RWPE2 (cell line): ENCODE results near the gene RANBP3L.

Experiments
- ATAC-seq: fragments of 200-7000 bp; cut with Tn5 transposase; 3 replicates; pipeline ENCODE4 v1.9.1; 2021; ENCODE audit warnings: low read depth
- DNase-seq: peaks from one replicate; pipeline ENCODE4 v3.0.0-alpha.2; 2020; ENCODE audit warnings: low spot score
- H3K27ac ChIP-seq: fragments of 450-650 bp; 2 replicates; pipeline ENCODE4 v1.5.1; 2017; ENCODE audit warnings: mild to moderate bottlenecking; ENCODE audit not compliant: poor library complexity, severe bottlenecking
- H3K27me3 ChIP-seq: fragments of 250-450 bp; sonication (Bioruptor Pico); 2 replicates; pipeline ENCODE4 v1.5.1; 2021; ENCODE audit warnings: mild to moderate bottlenecking, moderate library complexity; ENCODE audit not compliant: insufficient read depth, poor library complexity, severe bottlenecking
- H3K36me3 ChIP-seq: fragments of 250-450 bp; sonication (Bioruptor Pico); 2 replicates; pipeline ENCODE4 v1.5.1; 2020; ENCODE audit warnings: low read depth, mild to moderate bottlenecking, moderate library complexity
- H3K4me1 ChIP-seq: fragments of 250-450 bp; sonication (Bioruptor Pico); 2 replicates; pipeline ENCODE4 v1.5.1; 2021; ENCODE audit warnings: mild to moderate bottlenecking, moderate library complexity; ENCODE audit not compliant: insufficient read depth, poor library complexity, severe bottlenecking
- H3K4me3 ChIP-seq: fragments of 250-450 bp; sonication (Bioruptor Pico); 2 replicates; pipeline ENCODE4 v1.5.1; 2021; ENCODE audit warnings: mild to moderate bottlenecking, moderate library complexity; ENCODE audit not compliant: severe bottlenecking
- H3K9me3 ChIP-seq: fragments of 250-450 bp; sonication (Bioruptor Pico); 2 replicates; pipeline ENCODE4 v1.5.1; 2021; ENCODE audit warnings: mild to moderate bottlenecking, moderate library complexity; ENCODE audit not compliant: severe bottlenecking
- TF ChIP-seq, protein P1 (sequence below): fragments of 450-650 bp; IDR thresholded peaks from one replicate; pipeline ENCODE4 v1.5.1; 2017; ENCODE audit warnings: mild to moderate bottlenecking, moderate library complexity; ENCODE audit not compliant: poor library complexity, severe bottlenecking

Gene RANBP3L

DNA sequence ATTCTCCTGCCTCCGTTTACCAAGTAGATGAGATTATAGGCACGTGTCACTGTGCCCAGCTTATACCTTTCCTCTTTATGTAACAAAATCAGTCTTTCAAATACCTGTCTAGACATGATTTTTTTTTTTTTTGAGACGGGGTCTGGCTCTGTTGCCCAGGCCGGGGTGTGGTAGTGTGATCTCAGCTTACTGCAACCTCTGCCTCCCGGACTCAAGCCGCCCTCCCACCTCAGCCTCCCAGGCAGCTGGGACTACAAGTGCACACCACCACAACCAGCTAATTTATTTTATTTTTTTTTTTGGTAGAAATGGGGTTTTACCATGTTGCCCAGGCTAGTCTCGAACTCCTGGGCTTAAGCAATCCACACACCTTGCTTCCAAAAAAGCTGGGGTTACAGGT lies 73.2 kb downstream of the RANBP3L start:
- Histone ChIP-seq H3K27me3 (no peaks in the 10 kb centered on the region), H3K9me3 (no peaks in the 10 kb centered on the region), H3K27ac (no peak overlapping the region), H3K36me3 (peaks cover 28% of the 10 kb centered on the region), H3K4me1 (peaks cover 17% of the 10 kb centered on the region), H3K4me3 (no peak overlapping the region)
- DNase-seq, result no peak
- ATAC-seq, result no peak
- TF ChIP-seq, protein P1, sequence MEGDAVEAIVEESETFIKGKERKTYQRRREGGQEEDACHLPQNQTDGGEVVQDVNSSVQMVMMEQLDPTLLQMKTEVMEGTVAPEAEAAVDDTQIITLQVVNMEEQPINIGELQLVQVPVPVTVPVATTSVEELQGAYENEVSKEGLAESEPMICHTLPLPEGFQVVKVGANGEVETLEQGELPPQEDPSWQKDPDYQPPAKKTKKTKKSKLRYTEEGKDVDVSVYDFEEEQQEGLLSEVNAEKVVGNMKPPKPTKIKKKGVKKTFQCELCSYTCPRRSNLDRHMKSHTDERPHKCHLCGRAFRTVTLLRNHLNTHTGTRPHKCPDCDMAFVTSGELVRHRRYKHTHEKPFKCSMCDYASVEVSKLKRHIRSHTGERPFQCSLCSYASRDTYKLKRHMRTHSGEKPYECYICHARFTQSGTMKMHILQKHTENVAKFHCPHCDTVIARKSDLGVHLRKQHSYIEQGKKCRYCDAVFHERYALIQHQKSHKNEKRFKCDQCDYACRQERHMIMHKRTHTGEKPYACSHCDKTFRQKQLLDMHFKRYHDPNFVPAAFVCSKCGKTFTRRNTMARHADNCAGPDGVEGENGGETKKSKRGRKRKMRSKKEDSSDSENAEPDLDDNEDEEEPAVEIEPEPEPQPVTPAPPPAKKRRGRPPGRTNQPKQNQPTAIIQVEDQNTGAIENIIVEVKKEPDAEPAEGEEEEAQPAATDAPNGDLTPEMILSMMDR, result no peak

DNA sequence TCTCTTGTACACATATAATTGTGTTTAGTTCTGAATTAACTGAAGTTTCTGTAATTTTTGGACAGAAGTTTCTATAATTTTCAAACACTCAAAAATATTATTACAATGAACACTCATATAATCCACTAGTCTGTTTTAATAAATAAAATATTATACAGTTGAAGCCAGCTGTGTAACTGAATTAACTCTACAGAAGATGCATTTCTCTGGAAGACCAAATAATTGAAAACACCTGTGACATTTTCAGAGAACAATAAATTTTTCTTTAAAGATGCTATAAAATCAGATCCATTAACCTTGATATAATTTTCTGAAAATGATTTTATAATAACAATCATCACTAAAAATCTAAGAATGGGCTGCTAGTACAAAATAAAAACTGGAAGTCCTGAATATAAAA lies 74.7 kb downstream of the RANBP3L start:
- peaks cover 17% of the 10 kb centered on the region for H3K4me1 ChIP-seq
- ATAC-seq, result no peak
- H3K27me3 ChIP-seq, result no peaks in the 10 kb centered on the region
- TF ChIP-seq, protein P1, result no peak
- no peak overlapping the region for H3K4me3 ChIP-seq
- H3K36me3 ChIP-seq, result peaks cover 28% of the 10 kb centered on the region
- no peak for DNase-seq
- no peak overlapping the region for H3K27ac ChIP-seq
- H3K9me3 ChIP-seq, result no peaks in the 10 kb centered on the region

DNA sequence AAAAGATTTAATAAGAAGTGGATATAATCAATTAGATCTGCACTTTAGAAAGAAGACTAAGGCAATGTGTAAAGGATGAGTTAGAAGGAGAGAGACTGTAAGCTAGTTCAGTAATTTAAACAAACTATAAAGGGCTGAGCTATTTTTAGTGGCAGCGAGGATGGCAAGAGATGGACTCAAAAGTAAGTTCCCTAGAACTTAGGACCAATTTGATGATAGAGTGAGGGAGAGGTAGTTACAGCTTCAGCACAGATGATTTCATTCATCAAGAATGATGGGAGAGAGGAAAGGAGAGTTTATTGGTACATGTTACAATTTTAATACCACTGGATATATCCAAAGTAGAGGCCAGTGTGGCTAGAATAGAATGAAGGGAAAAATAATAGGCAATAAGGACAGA lies 79.1 kb downstream of the RANBP3L start:
- no peak overlapping the region for H3K4me3 ChIP-seq
- peaks cover 57% of the 10 kb centered on the region for H3K36me3 ChIP-seq
- no peak overlapping the region for H3K27ac ChIP-seq
- DNase-seq, result no peak
- H3K9me3 ChIP-seq, result no peaks in the 10 kb centered on the region
- peaks cover 9% of the 10 kb centered on the region for H3K4me1 ChIP-seq
- ATAC-seq, result no peak
- TF ChIP-seq, protein P1, result no peak
- no peaks in the 10 kb centered on the region for H3K27me3 ChIP-seq

DNA sequence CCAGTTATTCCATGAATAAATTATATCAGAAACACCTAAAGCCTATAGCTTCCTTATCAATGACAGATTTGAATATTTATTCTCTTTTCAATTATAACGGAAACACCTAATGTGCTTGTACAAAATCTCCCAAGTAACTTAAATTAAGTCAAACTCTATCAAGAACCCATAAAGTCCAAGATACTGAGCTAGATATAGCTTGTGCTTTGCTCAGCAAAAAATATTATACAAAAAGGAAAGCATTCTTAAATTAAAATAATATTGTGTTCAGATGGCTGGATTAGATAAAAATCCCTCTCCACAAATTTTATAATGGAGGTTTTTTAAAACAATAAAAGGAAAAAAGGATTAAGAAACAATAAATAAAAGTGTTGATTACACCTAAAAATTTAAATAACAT lies 83.7 kb downstream of the RANBP3L start:
- no peak for ATAC-seq
- Histone ChIP-seq H3K4me3 (no peak overlapping the region), H3K9me3 (no peaks in the 10 kb centered on the region), H3K4me1 (no peaks in the 10 kb centered on the region), H3K36me3 (peaks cover 60% of the 10 kb centered on the region), H3K27ac (no peak overlapping the region), H3K27me3 (no peaks in the 10 kb centered on the region)
- DNase-seq, result no peak
- TF ChIP-seq, protein P1, result no peak

DNA sequence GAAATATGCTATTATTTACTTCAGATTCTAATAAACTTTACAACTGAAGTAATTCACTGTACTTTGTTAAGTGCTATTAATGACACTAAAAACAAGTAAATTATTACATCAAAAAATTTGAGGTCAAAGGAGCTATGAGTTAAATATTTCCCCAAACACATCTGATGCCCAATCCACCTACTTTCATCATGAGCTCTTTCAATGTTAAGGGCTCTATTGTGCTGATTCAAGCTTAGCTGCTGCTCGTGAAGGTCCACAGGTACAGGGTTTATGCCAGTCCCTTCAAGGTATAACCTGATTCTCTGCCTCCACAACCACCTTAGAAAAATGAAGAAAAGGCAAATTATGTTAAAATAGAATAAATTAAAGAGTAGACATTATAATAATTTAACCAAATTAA lies 84.1 kb downstream of the RANBP3L start:
- no peaks in the 10 kb centered on the region for H3K9me3 ChIP-seq
- no peak overlapping the region for H3K27ac ChIP-seq
- DNase-seq (no peak), ATAC-seq (no peak)
- peaks cover 60% of the 10 kb centered on the region for H3K36me3 ChIP-seq
- H3K4me1 ChIP-seq, result no peaks in the 10 kb centered on the region
- no peaks in the 10 kb centered on the region for H3K27me3 ChIP-seq
- TF ChIP-seq, protein P1, result no peak
- no peak overlapping the region for H3K4me3 ChIP-seq
